Transverse colon (tissue), 4 donors: ENCODE data around the gene CR1L.

ENCODE experiments used
- EP300 ChIP-seq: sonication (generic); formaldehyde crosslinking; IDR thresholded peaks from one replicate; pipeline ENCODE4 v1.6.1; 2017; ENCODE audit warnings: antibody characterized with exemption, low read depth
- POLR2A ChIP-seq: fragments of 450-650 bp; IDR thresholded peaks from one replicate; pipeline ENCODE4 v1.6.1; 2016; ENCODE audit warnings: antibody characterized with exemption, mild to moderate bottlenecking, moderate library complexity
- POLR2AphosphoS5 ChIP-seq, 3 donors: sonication (generic); formaldehyde crosslinking; IDR thresholded peaks; one replicate each; pipeline ENCODE4 v1.6.1; 2016; ENCODE audit warnings: antibody characterized with exemption in 3 of 3
- TF ChIP-seq, protein P1 (sequence below), 5 experiments: fragments of 200-600 bp in 3 of 5; fragments of 450-650 bp in 2 of 5; sonication (generic) in 3 of 5; IDR thresholded peaks; 1 replicate in 2 of 5; 2 replicates in 3 of 5; pipeline ENCODE4 v1.5.1; 2016 to 2017; ENCODE audit warnings: antibody characterized with exemption in 5 of 5, inconsistent platforms in 3 of 5, mild to moderate bottlenecking in 2 of 5, moderate library complexity in 1 of 5

DNA sequence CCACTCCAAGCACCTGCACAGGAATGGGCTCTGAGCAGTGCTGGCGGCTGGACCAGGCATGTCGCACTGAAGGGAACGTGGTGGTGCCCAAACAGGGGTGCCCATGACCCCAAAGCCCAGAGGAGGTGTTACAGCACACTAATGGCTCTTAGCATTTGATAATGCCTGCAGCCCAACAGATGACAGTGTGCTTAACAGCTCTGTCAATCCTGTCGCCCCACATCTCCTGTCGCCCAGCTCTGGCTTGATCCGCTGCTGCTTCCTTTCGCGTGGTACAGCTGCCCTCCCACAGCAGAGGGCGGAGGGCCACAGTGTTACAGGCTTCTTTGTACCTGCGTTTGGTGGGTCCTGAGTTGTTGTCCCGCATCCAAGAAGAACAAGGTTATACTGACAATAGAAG is 32.2 kb upstream of the CR1L start:
- TF ChIP-seq POLR2A (no peak), POLR2AphosphoS5 (IDR thresholded peaks at IDR 0.05) (no peak), EP300 (no peak)
- TF ChIP-seq, protein P1, sequence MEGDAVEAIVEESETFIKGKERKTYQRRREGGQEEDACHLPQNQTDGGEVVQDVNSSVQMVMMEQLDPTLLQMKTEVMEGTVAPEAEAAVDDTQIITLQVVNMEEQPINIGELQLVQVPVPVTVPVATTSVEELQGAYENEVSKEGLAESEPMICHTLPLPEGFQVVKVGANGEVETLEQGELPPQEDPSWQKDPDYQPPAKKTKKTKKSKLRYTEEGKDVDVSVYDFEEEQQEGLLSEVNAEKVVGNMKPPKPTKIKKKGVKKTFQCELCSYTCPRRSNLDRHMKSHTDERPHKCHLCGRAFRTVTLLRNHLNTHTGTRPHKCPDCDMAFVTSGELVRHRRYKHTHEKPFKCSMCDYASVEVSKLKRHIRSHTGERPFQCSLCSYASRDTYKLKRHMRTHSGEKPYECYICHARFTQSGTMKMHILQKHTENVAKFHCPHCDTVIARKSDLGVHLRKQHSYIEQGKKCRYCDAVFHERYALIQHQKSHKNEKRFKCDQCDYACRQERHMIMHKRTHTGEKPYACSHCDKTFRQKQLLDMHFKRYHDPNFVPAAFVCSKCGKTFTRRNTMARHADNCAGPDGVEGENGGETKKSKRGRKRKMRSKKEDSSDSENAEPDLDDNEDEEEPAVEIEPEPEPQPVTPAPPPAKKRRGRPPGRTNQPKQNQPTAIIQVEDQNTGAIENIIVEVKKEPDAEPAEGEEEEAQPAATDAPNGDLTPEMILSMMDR (IDR thresholded peaks at IDR 0.05), result no peak
